Tibial nerve (tissue), 4 donors: Measurements from ENCODE around the gene CEP104.

Experiments used
- CTCF ChIP-seq, 5 experiments: fragments of 200-600 bp in 3 of 5; fragments of 450-650 bp in 2 of 5; sonication (generic) in 3 of 5; IDR thresholded peaks; one replicate each; pipeline ENCODE4 v1.5.1; 2016 to 2019; ENCODE audit warnings: antibody characterized with exemption in 5 of 5, mild to moderate bottlenecking in 3 of 5, moderate library complexity in 2 of 5
- EP300 ChIP-seq, 2 donors: sonication (generic); formaldehyde crosslinking; IDR thresholded peaks; one replicate each; pipeline ENCODE4 v1.6.1; 2017; ENCODE audit warnings: antibody characterized with exemption in 2 of 2, mild to moderate bottlenecking in 1 of 2
- POLR2A ChIP-seq, 2 donors: fragments of 450-650 bp; IDR thresholded peaks; one replicate each; pipeline ENCODE4 v1.6.1; 2017; ENCODE audit warnings: antibody characterized with exemption in 2 of 2, mild to moderate bottlenecking in 2 of 2, moderate library complexity in 2 of 2

- TF ChIP-seq CTCF (IDR thresholded peaks at IDR 0.05) (no peak), POLR2A (IDR thresholded peaks at IDR 0.05) (no peak), EP300 (IDR thresholded peaks at IDR 0.05) (no peak)
Observed at GRCh38 chr1:3852711-3853485, 4.1 kb downstream of the CEP104 start.
